ENCODE measurements around the gene SYNDIG1.
"Not testable (repeated sequence)": the region's sequence is repeated elsewhere in the genome, so short reads cannot be mapped to it uniquely, and the experiment has no call there.

SYNDIG1 gene

DNA sequence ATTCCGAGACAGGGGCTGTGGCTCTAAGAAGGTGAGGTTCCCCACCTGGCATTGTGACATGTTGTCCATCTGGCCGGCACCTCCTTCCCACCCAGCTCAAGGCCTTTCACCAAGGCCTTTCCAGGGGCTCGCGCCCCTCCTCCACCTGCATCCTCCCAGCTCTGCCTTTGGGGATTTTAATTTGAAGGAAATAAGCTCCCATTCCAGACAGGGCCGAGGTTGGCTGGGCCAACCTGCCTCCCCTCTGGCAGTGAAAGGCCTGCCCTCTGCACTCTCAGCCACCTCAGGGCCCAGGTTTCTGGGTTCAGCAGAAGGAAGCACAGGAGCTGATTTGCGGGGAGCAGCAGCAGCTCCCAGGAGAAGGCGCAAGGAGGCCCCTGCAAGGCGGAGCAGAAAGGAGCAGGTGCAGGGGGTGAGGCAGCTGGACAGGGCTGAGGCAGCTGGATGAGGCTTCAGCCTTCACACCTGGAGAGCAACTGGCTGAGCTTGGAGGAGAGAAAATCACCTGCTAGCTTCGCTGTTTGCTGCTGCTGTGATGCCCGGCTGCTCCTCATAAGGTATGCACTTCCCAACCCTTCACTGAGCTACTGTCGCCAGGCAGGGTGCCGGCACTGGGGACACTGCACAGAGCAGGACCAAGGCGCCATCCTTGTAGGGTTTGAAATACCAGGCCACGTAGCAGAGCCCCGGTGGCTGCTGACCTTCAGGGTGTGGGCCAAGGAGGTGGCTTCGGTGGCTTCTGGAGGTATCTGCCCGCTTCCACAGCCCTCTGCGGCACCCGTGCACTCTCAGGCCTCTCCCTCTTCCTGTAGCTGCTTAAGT, 147.0 kb downstream of the SYNDIG1 start:
- DNase-seq: no peak

DNA sequence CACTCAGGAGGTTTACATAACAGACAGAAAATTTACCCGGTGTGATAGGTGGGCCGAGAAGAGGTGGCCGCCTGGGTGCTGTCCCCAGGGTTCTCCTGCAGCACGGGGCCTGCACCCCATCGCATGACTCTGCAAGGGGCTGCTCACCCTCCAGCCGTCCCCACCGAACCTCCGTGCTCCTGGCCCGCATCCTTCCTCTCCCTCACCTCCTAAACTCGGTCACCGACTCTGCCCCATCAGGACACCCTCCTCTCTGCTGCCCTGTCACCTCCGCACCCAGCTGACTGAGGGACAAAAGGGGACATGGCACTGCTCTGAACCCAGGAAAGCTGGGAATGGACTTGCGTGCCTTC, 147.6 kb downstream of the SYNDIG1 start:
- DNase-seq: no peak

DNA sequence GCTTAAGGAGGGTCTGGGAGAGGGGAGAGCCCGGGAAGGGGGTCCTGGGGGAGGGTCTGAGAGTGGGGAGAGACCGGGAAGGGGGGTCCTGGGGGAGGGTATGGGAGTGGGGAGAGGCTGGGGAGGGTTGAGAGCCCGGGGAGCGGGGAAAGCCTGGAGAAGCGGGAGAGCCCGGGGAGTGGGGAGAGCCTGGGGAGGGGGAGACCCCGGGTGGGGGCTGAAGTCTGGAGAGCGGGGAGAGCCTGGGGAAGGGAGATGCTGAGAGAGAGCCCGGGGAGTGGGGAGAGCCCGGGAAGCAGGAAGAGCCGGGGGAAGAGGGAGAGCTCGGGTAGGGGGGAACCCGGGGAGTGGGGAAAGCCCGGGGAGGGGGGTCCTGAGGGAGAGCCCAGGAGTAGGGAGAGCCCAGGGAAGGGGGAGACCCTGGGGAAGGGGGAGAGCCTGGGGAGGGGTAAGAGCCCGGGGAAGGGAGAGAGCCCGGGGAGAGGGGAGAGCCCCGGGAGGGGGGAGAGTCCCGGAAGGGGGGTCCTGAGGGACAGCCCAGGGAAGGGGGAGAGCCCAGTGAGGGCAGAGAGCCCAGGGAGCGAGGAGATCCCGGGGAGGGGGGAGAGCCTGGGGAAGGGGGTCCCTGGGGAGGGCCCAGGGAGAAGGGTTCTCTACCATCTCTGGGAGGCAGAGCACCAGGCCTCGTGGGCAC, 148.5 kb downstream of the SYNDIG1 start:
- DNase-seq: no peak

DNA sequence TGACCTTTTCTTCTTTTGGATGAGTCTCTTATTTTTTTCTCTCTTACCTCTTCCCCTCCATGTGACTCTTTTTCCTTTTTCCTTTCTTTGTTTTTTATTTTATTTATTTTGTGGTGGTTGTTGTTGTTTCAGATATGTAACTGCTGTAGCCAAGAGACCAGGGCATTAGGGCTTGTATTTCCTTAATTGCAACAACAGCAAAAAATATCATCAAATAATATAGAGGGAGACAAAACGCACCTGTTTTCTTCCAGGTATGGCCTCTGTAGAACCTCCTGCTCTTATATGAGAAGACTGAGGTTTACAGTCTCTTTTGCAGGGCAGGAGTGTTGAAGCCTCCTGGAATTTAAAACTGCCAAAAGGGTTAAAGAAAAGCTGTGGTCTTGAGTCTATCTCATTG, 149.3 kb downstream of the SYNDIG1 start:
- DNase-seq: no peak

DNA sequence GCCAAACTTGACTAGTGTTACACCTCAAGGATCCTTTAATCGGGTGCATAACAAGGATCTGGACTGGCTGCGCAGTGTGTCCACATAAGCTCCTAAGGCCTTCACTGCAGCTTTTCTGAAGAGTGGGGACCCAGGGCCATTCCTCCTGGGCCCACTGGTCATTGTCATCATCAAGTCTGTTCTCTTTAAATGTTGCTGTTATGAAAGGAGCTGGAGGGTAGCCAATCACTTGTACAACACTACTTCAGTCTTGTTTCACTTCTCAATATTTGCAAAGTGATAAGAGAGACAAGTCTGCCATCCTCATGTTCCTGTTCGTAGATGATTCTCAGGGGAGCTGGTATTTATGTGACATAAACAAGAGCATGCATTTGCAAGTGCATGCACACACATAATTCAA, 149.8 kb downstream of the SYNDIG1 start:
- DNase-seq: no peak

DNA sequence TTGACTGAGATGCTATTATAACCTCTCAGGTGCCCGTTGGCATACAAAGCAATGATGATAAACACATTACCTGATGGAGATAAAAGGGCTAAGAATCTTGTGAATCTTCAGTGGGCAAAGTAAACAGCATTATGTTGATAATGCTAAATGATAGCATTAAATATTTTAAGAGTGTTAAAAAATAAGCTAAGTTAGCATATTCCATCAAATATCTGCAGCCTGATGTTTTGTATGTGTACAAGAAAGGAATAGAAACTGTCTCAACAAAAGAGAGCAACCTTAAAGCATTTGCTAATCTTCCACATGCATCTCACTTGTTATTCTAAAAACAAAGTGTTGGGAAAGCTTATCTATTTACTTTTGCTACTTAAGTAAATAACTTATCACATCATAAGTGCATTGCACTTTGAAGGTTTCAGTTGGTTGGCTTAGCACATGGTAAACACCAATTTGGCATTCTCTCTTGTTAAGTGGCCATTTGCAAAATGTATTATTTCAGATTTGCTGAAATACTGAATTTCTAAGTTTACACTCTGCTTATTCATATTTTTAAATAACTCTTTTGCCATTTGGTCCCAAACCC, 151.6 kb downstream of the SYNDIG1 start:
- no peak for DNase-seq

DNA sequence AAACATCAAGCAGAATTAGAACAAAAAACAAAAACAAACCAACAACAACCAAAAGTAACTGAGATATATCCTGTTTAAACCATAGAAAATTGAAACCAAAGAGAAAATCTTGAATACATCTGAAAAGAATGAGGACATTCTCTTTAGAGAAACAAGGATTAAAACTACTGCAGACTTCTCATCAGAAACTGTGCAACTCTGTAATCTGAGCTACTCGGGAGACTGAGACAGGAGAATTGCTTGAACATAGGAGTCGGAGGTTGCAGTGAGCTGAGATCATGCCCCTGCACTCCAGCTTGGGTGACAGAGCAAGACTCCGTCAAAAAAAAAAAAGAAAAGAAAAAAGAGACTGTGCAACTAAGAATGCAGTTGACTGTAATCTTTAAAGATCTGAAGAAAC, 153.4 kb downstream of the SYNDIG1 start:
- DNase-seq: no peak

DNA sequence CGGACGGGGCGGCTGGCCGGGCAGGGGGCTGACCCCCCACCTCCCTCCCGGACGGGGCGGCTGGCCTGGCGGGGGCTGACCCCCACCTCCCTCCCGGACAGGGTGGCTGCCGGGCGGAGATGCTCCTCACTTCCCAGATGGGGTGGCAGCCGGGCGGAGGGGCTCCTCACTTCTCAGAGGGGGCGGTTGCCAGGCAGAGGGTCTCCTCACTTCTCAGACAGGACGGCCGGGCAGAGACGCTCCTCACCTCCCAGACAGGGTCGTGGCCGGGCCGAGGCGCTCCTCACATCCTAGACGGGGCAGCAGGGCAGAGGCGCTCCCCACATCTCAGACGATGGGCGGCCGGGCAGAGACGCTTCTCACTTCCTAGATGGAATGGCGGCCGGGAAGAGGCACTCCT, 156.7 kb downstream of the SYNDIG1 start:
- DNase-seq: not testable (repeated sequence)

DNA sequence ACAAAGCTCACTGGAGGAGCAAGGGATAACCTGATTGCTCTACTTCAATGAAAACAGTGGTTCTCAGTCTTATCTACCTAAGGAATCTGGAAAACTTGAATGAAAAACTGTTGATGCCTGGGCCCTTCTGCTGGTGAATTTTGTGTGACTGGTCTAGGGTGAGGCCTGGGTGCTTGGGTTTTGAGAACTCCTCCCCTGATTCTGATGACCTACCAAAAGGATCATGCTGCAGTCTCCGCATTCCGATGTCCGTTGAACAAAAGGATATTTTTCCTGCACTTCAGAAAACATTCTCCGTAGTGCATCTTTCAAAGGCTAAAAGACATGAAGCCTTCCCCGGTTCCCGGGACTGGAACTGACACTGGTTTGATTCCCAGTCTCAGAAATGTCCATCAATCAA, 157.9 kb downstream of the SYNDIG1 start:
- no peak for DNase-seq

DNA sequence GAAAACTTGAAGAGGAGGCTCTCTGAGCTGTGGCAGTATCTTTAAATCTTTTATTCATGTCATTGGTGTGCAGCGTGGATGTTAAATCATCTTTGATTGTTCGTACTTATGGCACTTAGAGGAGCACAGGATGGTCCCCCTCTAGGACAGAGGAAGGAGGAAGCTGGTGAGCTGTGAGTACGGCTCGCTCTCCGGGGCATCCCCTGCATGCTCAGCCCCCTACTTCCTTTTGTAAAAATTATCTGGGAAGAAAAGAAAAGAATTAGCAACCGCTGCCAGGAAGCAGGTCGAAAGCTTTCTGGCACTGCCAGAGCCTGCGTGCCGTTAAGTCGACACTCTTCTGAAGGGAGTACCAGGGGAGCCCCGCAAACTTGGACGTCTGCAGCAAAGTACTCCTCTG, 158.5 kb downstream of the SYNDIG1 start:
- no peak for DNase-seq

DNA sequence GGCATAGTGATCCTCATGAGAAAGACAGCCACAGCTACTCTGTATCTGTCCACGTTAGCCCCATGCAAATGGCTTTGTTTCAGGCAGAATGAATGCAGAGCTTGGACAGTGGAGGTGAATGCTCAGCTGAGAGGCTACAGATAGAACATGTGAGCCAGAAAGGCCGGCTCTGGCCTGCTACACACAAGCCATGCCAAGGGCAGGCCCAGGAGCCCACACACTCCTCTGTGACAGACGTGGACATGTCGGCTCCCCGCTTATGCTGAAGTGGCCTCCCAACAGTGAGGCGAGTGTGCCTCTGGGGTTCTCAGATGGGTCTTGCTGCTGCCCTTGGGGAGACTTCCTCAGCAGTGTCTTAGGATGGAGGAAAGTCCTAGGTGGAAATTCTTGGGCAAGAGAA, 159.6 kb downstream of the SYNDIG1 start:
- DNase-seq: no peak

DNA sequence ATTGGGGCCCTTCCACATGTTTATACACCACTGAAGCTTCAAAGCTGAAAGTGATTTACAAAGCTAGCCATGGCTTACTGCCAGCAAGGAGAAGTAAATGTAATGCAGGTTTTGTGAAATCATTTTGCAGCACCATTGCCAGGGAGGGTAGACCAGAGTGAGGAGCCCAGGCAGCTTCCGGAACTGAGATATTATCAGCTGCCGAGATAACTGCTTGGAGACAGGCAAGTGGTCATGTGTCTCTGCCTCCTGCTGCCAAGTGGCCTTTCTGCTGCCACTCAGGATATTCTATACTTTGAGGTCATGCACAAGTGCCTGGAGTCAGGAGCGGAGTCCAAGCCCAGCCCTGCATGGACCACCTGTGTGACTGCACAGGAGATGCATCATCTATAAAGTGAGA, 160.2 kb downstream of the SYNDIG1 start:
- DNase-seq: no peak

DNA sequence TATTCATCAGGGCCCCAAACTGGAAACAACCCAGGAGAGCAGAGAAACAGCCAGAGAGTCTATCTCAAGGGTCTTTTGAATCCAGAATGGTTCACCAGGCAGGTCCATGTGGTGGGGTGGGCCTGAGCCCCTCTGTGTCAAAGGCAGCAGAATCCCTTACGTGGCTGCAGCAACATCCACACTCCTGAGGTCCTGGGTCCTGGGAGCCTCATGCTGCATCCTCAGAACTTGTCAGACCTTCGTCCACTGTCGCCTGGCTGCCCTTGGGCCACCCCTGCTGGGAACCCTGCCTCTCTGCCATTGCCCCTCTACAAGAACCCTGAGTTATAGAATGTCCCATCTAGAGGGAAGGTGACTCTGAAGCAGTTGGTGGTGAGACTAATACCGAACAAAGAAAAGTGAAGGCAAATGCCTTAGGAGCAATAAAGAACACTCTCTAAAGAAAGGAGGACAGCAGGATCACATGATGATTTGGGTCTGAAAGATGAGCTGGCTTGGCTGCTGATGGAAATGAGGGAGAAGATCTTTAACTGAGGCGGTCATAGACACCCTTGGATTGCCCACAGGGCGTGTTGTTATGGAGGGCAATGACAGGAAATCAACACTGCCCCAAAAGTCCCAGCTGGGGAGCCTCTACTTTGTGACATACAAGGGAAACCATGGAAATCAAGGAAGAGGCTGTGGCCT, 161.2 kb downstream of the SYNDIG1 start:
- no peak for DNase-seq

DNA sequence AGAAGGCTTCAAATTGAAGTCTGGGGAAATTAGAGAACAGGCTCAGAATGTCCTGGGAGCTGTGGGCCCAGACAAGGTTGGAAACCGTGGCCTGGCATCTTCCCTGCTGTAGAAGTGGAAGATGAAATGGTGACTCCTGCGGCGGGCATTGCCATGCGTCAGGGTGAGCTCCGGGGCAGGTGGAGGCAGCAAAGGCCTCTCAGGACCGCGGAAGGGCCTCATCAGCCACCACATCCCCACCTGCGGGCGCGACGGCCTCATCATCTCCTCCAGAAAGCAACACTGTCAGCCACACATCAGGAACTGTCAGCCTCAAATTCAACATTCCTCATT, 161.7 kb downstream of the SYNDIG1 start:
- no peak for DNase-seq

DNA sequence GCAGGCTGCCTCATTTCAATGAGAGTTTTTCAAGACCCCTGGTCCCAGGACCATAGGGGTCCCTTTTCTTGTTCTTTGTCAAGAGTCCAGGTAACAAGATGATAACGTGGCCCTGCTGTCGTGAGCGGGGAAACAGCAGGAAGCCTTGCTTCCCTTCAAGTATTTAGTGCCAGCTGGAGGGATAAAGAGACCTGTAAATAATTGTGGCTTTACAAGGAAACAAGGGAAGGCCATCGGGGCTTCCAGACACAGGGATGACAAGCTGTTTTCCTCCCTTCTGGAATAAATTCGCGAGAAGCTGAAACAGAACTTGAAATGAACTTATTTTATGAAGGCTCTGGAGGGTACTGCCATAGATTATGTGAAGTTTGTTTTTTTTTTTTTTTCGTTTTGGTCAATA, 163.2 kb downstream of the SYNDIG1 start:
- no peak for DNase-seq

DNA sequence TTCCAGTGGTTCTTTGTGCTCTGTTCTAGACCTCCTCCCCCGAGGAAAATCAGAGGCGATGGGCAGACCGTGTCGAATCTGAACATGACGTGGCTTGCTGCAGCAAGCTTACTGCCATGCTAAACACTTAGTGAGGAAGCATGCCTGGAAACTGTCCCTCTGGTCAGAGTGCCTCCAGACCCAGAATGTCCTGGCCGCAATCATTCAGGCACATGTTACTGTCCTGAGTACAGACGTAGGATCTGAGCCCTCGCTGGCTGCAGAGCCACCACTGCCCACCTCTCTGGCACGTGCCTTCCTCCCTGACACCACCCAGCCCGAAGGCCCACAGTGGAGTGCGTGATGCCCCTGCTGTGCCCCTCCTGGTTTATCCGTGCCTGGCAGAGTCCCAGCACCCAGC, 163.6 kb downstream of the SYNDIG1 start:
- DNase-seq: no peak

DNA sequence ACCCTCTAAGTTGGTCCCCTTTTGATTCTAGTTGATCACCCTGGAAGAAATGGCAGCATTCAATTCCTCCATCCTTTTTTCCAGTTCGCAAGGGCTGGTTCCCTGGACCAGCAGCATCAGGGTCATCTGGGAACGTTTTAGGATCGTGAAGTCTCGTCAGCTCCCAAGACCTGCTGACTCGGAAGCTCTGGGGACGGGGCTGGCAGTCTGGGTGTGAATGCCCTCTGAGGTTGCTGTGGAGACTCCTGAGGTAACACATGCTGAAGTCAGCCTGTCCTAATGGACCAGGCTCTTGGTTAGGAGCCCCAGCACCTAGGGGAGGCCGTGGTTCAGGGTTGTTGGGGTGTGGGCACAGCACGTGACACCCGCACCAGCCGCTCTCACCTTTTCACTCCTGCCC, 164.1 kb downstream of the SYNDIG1 start:
- no peak for DNase-seq

DNA sequence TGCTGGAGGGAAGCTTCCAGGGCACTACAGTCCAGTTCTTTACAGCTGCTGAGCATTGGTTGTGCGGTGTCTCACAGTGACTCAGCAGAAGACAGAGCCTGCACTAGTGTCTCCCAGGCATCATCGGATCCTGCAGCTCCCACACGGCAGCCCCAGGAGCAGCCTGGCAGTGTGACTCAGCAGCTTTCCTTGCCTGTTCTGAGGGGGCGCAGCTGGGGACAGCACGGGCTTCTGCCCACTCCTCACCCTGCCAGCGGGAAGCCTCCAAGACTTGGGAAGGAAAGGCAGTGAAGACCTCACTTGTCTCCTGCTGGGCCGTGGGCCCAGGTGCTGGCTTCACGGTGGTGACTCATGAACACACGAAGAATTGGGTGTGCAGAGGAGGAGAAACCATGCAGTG, 165.4 kb downstream of the SYNDIG1 start:
- peak; percentile 22 for DNase-seq

DNA sequence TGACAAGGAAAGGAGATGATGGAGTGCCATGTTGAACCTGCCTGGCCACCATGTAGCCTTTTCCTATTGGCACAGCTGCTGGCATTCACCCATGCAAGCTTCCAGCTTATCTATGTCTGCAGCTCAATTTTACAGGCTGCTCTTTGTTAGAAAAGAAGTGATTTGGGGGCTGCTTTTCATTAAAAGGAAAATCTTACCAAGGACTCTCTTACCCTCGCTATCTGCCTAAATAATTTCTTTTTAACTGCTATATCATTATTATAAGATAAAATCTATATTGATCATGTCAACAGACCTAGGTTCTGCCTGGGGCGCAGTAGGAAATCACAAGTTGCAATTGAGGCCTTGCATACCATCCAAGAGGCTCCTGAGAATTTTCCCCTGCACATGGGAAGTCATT, 167.2 kb downstream of the SYNDIG1 start:
- DNase-seq: no peak

DNA sequence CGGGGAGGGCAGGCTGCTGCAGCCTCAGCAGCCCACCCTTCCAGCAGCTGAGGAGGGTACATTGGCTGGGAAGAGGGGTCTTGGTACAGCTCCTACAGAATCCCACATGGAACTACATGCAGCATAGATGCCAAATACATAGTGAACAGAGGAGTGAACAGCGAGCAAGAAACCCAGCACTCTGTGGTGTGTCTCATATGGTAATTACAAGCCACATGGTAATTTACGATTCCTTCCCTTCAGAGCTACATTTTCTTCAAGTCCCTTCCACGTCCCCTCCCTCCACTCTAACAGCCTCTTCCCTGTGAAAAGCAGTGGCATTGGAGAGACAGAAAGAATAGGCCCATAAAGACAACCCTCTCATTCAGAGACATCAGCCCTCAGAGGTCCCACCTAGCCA, 167.7 kb downstream of the SYNDIG1 start:
- DNase-seq: no peak

DNA sequence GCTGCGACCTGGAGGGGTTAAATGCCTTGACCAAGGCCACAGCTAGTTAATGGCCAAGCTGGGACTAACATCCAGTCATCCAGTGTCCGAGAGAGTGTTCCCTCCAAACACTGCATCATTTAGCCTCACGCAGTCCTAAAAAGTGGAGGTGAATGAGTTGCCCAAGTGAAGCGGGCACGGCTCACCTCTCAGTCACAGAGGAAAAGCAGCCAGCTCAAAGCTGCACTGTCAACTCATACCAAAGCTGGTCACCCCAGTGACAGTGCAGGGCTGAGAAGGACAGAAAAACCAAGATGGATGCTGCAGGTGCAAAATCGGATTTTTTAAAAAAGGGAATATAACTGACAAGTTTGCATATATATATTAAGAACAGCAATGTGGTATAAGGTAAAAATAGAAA, 168.5 kb downstream of the SYNDIG1 start:
- DNase-seq: no peak

DNA sequence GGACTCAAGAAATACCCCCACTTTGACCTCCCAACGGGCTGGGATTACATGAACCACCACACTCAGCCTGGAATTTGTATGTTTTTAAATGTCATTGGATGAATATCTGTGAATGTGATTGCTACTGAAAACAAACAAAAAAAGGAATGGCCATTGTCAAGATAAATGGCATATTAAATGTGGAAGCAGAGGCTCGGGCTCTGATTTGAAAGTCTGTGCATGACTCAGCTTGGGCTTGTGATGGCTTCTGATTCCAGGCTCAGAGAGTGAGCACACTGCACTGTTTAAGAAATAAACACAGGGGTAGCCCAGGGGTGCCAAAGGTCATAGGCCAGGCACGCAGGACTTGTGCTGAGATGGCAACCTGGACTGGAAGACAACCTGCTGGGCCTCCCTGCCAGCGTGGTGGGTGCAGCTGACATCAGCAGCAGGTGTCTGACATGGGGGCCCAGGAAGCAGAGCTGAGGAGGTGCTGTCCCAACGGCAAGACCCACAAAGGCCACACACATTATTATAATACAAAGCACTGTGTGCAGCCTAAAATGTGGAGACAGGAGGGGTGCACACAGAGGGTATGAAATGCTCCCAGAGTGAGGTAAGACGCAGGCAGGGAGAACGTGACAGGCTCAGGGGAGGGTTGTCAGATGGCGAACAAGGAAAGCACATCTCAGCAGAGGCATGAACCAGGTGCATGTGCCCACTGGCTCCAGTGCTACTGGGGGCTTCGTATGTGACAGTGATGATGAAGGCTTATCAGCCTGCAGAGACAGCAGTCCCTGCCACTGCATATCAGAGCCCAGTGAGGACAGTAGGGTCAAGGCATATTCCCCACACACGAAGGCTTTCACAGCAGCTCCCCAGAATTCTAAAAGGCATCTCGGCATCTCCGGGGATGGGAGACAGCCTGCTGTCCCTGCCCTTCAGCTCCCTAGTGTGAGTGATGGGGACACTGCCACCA, 169.4 kb downstream of the SYNDIG1 start:
- no peak for DNase-seq

DNA sequence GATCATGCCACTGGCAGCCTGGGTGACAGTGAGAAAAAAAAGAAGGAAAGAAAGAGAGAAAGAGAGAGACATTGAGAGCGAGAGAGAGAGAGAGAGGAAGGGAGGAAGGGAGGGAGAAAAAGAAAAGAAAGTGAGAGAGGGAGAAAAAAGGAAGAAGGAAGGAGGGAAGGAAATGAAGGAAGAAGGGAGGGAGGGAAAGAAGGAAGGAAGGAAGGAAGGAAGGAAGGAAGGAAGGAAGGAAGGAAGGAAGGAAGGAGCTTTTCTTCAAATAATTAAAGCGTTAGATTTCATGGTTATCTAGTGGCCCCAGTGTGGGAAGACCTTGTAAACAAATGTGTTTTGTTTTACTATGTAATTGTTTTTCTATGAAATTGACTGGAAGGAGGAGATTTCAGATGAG, 170.8 kb downstream of the SYNDIG1 start:
- no peak for DNase-seq
